SH-SY5Y (cell line): ENCODE results near the gene FNBP1L.

Experiments used
- GATA2 ChIP-seq: IDR thresholded peaks from 2 replicates; pipeline ENCODE4 v1.6.1; 2011; ENCODE audit warnings: mild to moderate bottlenecking, low read depth, low read length
- GATA3 ChIP-seq: IDR thresholded peaks from 2 replicates; pipeline ENCODE4 v1.6.1; 2011; ENCODE audit warnings: low read depth, mild to moderate bottlenecking, low read length, moderate library complexity

Gene FNBP1L

GRCh38 chr1:93559045-93559444 lies 111.1 kb downstream of the FNBP1L start:
- TF ChIP-seq GATA2 (no peak), GATA3 (no peak)

DNA sequence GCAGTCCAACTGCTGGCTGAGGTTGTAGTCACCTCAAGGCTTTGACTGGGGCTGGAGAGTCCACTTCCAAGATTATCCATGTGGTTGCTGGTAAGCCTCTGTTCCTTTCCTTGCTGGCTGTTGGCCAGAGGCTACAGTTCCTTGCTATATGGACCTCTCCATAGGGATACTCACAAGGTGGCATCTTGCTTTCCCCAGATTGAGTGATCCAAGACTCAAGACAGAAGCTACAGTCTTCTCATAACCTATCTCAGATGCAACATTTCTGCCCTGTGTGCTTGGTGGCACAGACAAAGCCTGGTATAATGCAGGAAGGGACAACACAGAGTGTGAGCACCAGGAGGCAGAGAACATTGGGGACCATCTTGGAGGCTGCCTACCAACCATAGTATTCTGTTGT lies 111.8 kb downstream of the FNBP1L start:
- TF ChIP-seq GATA3: no peak
- no peak for TF ChIP-seq GATA2

DNA sequence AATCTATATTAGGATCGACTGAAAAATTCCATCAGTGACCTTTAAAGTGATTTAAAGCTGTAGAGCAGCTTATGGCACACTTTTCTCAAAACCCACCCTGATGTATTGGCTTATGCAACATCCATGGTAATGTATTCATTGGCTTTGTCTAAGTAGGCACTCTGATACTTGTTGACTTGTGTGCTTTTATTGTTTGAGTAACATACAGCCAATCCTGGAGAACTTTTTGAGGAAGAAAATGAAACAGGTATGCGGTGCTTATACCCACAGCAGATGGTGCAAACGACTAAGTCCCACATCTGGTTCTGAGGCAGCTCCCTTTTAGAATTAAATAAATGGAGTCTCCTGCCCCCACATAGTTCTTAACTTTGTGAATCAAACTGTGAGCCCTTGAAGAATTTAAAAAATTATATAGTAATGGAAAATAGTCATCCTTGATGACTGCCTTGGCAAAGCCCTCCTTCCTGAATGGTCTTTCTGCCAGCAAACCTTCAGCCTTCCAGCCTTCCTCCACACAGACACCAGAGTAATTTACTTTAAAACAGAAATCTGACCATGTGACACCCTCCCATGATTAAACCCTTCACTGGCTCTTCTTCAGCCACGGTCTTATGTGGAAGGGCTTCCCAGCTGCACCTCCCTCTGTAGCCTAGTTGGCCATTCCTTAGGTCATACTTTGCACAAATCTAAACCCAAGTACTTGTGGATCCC lies 117.7 kb downstream of the FNBP1L start:
- TF ChIP-seq GATA2: no peak
- no peak for TF ChIP-seq GATA3

GRCh38 chr1:93566227-93566626 lies 118.3 kb downstream of the FNBP1L start:
- TF ChIP-seq GATA2 (no peak), GATA3 (no peak)

DNA sequence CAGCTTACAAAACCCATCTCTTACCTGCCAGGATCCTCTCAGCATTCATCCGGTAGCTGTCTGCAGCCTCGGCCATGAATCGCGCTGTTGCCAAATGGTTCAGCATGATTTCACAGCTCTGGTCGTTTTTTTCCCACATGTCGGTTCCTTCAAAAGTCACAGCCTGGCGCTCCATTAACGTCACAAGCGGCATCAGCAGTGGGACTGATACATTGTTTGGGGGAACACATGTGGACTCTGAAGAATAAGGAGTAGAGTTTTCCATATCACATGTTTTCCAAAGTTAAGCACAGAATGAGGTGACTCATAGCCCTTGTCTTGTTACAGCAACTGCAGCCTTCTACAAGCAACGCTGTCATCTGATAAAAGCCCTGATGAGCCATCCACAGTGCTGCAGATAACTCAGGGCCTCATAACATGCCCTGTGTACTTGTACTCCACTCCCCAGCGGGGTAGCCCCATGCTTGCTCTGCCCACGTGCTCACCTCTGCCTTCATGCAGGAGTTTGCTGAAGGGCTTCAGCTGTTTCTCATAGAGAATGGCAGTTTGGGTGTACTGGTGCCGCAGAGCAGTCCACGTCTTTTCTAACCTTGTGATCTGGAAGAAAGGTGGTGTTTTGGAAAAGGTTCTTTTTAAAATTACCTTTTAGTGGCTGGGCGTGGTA lies 119.5 kb downstream of the FNBP1L start:
- TF ChIP-seq GATA2: no peak
- TF ChIP-seq GATA3: no peak

DNA sequence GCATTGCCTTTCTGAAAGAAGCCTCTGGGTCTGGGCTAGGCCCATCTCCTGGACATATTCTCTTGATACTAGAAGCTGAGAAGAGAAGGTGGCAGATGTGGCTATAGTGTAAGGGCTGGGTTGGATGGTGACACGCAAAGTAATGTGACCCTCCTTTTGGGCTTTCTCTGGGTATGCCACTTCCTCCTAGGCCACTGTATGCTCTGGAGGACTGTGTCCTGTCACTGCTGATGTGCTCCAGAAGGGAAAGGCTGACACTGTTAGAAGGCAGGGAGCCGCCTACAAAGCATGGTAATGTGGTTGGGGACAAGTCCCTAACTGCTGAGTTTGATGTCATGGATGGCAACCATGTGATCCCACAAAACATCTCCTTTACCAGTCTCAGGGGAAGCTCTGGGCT lies 121.6 kb downstream of the FNBP1L start:
- TF ChIP-seq GATA3: no peak
- no peak for TF ChIP-seq GATA2

DNA sequence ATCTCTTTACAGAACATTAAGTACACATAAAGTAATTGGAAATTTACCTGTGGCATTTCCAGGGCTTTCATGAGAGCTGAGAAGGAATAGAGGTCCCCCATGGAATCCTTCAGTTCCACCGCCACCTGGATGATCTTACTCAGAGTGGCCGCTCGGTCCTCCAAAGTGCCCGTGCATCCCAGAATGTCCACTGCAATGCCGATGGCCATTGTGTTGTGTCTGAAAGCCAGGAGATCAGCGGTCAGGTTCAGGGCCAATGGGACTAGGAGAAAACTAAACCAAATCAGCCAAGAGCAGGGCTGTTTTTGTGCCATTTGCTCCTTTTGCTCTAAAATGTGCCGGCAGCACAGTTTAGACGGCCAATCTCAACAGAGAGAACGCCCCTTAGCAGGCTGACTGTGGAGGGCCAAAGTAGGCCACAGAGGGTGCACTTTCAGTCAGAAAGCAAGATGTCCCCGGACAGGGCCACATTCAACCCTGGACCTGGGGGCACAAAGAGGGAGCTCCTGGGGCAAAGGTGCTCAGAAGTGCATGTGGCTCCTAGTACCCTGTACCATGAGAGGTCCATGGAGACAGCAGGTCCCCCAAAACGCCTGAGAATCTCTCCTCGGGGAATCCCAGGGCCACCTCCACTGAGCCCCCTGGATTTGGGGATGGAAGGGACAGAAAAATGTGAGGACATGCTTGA lies 123.8 kb downstream of the FNBP1L start:
- TF ChIP-seq GATA3 (no peak), GATA2 (no peak)

DNA sequence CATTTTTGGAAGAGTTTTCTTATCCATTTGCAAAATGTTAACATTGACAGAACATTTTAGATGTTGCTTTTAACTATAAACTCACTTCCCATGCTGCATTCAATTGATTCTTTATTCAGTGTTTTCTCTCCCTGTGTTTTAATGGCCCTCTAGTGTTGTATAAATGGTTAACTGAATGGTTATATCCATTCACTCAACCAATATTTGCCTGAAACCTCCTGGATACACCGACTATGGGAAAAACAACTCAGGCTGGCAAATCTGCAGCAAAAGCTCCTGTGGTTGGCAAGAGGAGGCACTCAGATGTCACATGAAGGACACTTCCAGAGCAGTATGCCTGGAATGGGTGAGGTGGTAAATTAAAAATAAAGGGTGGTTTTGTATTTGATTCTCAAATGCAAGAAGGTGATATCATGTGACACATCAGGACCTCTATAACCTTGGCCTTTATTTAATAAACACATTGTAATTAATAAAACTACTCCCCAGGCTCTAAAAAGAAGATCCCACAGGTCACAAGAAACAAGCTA lies 126.1 kb downstream of the FNBP1L start:
- TF ChIP-seq GATA3 (no peak), GATA2 (no peak)

GRCh38 chr1:93574511-93574910 lies 126.6 kb downstream of the FNBP1L start:
- no peak for TF ChIP-seq GATA3
- no peak for TF ChIP-seq GATA2

GRCh38 chr1:93574991-93575390 lies 127.1 kb downstream of the FNBP1L start:
- TF ChIP-seq GATA2 (no peak), GATA3 (no peak)

DNA sequence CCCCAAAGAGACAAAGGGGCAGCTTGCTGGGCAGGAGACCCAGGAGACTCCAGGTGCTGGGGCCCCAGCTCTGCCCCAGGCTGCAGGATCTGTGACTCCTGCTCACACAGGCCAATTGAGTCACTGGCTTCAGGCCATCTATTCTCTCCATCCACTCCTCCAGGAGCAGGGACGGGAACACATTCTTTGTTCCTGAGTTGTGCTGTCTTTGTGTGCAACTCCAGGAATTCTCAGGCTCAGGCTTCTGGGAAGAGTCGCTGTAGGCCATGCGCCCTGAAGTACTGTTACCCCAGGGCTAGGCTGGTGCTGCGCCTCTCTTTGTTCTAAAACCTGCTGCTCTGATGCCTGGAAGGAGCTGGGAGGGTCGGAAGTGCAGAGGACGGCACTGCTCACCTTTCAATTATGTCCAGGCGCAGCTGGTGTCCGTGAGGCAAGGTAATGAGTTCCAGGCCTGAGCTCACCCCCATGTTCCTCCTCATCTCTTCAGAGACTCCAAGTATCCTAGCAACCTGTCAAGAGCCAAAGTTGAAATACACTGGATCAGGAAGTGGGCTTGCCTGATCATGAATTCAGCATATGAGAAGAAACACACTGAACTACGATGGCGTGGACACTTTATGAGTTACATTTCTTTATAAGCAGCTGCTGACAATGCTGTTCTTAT lies 127.8 kb downstream of the FNBP1L start:
- TF ChIP-seq GATA3 (no peak), GATA2 (no peak)

DNA sequence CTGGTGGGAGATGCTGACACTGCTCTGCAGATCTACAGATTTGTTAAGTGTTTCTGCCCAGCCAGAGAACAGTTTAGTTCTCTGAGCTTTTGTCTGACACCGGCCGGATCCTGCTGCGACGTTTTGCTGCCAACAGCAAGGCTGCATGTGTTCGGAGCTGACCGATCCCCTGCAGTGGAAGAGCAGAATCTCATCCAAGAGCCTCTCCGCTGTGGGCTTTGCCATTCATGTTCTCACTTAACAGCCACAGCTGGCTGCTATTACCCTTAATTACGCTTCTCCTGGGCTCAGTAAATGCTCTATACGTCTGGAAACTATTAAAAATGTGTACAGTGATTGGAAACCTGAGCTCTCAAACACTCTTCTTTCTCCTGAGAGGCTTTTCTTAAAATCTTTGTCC lies 128.4 kb downstream of the FNBP1L start:
- TF ChIP-seq GATA3: no peak
- no peak for TF ChIP-seq GATA2

DNA sequence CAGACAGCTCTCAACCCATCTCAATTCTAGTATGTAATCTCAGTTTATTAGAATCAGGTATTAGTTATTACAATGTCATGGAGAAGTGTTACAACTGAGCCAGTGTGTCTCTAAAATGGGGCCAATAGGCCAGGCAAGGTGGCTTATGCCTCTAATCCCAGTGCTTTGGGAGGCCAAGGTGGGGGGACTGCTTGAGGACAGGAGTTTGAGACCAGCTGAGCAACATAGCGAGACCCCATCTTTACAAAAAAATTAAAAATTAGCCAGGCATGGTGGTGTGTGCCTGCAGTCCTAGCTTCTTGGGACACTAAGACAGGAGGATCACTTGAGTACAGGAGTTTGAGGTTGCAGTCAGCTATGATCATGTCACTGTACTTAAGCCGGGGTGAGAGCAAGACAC lies 128.8 kb downstream of the FNBP1L start:
- TF ChIP-seq GATA2 (no peak), GATA3 (no peak)

GRCh38 chr1:93577536-93578432 lies 129.9 kb downstream of the FNBP1L start:
- TF ChIP-seq GATA3: no peak
- TF ChIP-seq GATA2: no peak
